SK-N-MC (cell line): ENCODE results near the gene DHX34.

Experiments
- EZH2 ChIP-seq: fragments of 200-600 bp; sonication (generic); IDR thresholded peaks from one replicate; pipeline ENCODE4 v1.6.1; 2017; ENCODE audit warnings: antibody characterized with exemption
- POLR2AphosphoS5 ChIP-seq: IDR thresholded peaks from 2 replicates; pipeline ENCODE4 v1.6.1; 2012; ENCODE audit warnings: mild to moderate bottlenecking, low read depth, low read length, borderline replicate concordance

DNA sequence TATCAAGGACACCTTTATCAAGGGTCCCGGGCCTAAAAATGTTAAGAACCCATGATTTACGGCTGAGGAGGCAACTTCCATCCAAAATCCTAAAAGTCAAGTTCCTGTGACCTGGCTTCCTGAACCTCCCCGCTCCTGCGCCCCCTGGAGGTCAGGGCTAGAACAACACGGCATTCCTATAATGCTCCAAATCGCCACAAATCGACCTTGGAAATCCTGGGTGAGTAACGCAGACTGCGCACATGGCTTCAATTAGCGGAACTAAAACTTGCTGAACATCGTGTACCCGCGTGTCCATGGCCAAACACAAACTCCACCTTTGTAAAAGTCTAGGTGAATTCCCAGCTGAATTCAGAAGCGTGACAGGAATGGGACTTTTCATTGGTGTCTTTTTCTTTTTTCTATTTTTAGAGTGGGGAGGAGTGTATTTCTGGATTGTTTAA, 43.8 kb upstream of the DHX34 start:
- TF ChIP-seq EZH2 (no peak), POLR2AphosphoS5 (no peak)
